Gastroesophageal sphincter (tissue), 3 donors: ENCODE results near the gene MACROD2.

ENCODE experiments used
- CTCF ChIP-seq, 4 experiments: fragments of 200-600 bp in 2 of 4; fragments of 450-650 bp in 2 of 4; sonication (generic) in 1 of 4; IDR thresholded peaks; one replicate each; pipeline ENCODE4 v1.5.1; 2017 to 2019; ENCODE audit warnings: antibody characterized with exemption in 4 of 4, mild to moderate bottlenecking in 2 of 4, moderate library complexity in 2 of 4
- POLR2AphosphoS5 ChIP-seq: sonication (generic); formaldehyde crosslinking; IDR thresholded peaks from one replicate; pipeline ENCODE4 v1.6.1; 2017; ENCODE audit warnings: antibody characterized with exemption

DNA sequence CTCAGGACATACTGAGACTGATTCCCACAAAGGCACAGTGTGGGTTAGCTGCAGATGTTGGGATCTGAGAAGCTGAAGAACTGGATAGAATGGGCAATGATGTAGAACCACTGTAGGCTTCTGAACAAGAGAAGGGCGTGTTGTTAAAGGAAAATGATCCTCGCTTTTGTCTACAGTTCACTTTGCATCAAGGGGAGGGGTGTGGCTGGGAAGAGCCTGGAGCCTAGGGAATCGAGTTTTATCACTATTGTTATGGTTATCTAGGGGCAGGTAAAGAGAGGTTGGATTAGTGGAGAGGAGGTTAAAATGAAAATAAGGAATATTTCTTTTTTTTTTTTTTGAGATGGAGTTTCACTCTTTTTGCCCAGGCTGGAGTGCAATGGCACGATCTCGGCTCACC is 1809.8 kb downstream of the MACROD2 start:
- TF ChIP-seq CTCF (IDR thresholded peaks at IDR 0.05) (no peak), POLR2AphosphoS5 (no peak)
